Trophoblast cell (in vitro differentiated cells and primary cell): Measurements from ENCODE around the gene CIC.
A peak's percentile ranks its signal among the peaks of the same experiment; 100 is the strongest.

Source experiments
- DNase-seq, 2 donors: peaks; one replicate each; pipeline ENCODE4 v3.0.0-alpha.2; 2016
- H2AFZ ChIP-seq: 2 replicates; pipeline ENCODE4 v1.6.1; 2013; ENCODE audit warnings: low read length, moderate library complexity, mild to moderate bottlenecking; ENCODE audit not compliant: insufficient read depth, poor library complexity
- H2AK5ac ChIP-seq: 2 replicates; pipeline ENCODE4 v1.6.1; 2013; ENCODE audit warnings: mild to moderate bottlenecking, low read length
- H2BK120ac ChIP-seq: 2 replicates; pipeline ENCODE4 v1.6.1; 2013; ENCODE audit warnings: low read length, mild to moderate bottlenecking, moderate library complexity; ENCODE audit not compliant: insufficient read depth, poor library complexity
- H2BK12ac ChIP-seq: 2 replicates; pipeline ENCODE4 v1.6.1; 2013; ENCODE audit warnings: mild to moderate bottlenecking, low read length, moderate library complexity
- H2BK5ac ChIP-seq: 2 replicates; pipeline ENCODE4 v1.6.1; 2013; ENCODE audit warnings: low read length, low read depth, moderate library complexity, mild to moderate bottlenecking; ENCODE audit not compliant: poor library complexity
- H3K14ac ChIP-seq: 2 replicates; pipeline ENCODE4 v1.6.1; 2013; ENCODE audit warnings: mild to moderate bottlenecking, low read length
- H3K18ac ChIP-seq: 2 replicates; pipeline ENCODE4 v1.6.1; 2013; ENCODE audit warnings: mild to moderate bottlenecking, low read length
- H3K23ac ChIP-seq: 2 replicates; pipeline ENCODE4 v1.6.1; 2013; ENCODE audit warnings: low read length
- H3K27ac ChIP-seq: 2 replicates; pipeline ENCODE4 v1.5.1; 2013; ENCODE audit warnings: low read depth, mild to moderate bottlenecking, inconsistent platforms, low read length, moderate library complexity
- H3K27me3 ChIP-seq: 2 replicates; pipeline ENCODE4 v1.6.1; 2013; ENCODE audit warnings: inconsistent platforms, mild to moderate bottlenecking, low read length, moderate library complexity; ENCODE audit not compliant: insufficient read depth
- H3K36me3 ChIP-seq, 2 experiments: 1 replicate in 1 of 2; 2 replicates in 1 of 2; pipeline ENCODE4 v1.6.1; 2013; ENCODE audit warnings: low read length in 2 of 2, mild to moderate bottlenecking in 2 of 2, moderate library complexity in 1 of 2; ENCODE audit not compliant: insufficient read depth in 2 of 2, control insufficient read depth in 1 of 2
- H3K4ac ChIP-seq: 2 replicates; pipeline ENCODE4 v1.6.1; 2013; ENCODE audit warnings: low read depth, mild to moderate bottlenecking, low read length, moderate library complexity
- H3K4me1 ChIP-seq, 2 experiments: 1 replicate in 1 of 2; 2 replicates in 1 of 2; pipeline ENCODE4 v1.6.1; 2013; ENCODE audit warnings: low read length in 2 of 2, mild to moderate bottlenecking in 2 of 2, moderate library complexity in 1 of 2; ENCODE audit not compliant: insufficient read depth in 2 of 2, control insufficient read depth in 1 of 2
- H3K4me2 ChIP-seq: 2 replicates; pipeline ENCODE4 v1.6.1; 2013; ENCODE audit warnings: inconsistent platforms, mild to moderate bottlenecking, low read length, moderate library complexity
- H3K4me3 ChIP-seq: 2 replicates; pipeline ENCODE4 v1.5.1; 2013; ENCODE audit warnings: mild to moderate bottlenecking, low read depth, low read length, inconsistent platforms
- H3K79me1 ChIP-seq: one replicate; pipeline ENCODE4 v1.6.1; 2013; ENCODE audit warnings: low read length
- H3K79me2 ChIP-seq: 2 replicates; pipeline ENCODE4 v1.6.1; 2013; ENCODE audit warnings: low read length, mild to moderate bottlenecking; ENCODE audit not compliant: control insufficient read depth, insufficient read depth, poor library complexity
- H3K9ac ChIP-seq: 2 replicates; pipeline ENCODE4 v1.6.1; 2013; ENCODE audit warnings: mild to moderate bottlenecking, low read length
- H3K9me3 ChIP-seq: 2 replicates; pipeline ENCODE4 v1.6.1; 2013; ENCODE audit warnings: low read depth, mild to moderate bottlenecking, control low read depth, inconsistent platforms, low read length; ENCODE audit not compliant: insufficient read depth
- H4K12ac ChIP-seq: 2 replicates; pipeline ENCODE4 v1.6.1; 2013; ENCODE audit warnings: low read depth, mild to moderate bottlenecking, low read length, moderate library complexity
- H4K8ac ChIP-seq: 2 replicates; pipeline ENCODE4 v1.6.1; 2013; ENCODE audit warnings: low read depth, mild to moderate bottlenecking, low read length, moderate library complexity
- H4K91ac ChIP-seq: one replicate; pipeline ENCODE4 v1.6.1; 2013; ENCODE audit warnings: low read depth, mild to moderate bottlenecking, low read length, moderate library complexity
- WGBS: extraction: QIAGEN DNeasy Blood & Tissue Kit; methylation state at CpG from one replicate; pipeline ENCODE4 v1.1.7; 2013; ENCODE audit warnings: missing lambda C conversion rate; ENCODE audit not compliant: insufficient read length, insufficient coverage; ENCODE audit errors: extremely low coverage; 5-methylcytosine and 5-hydroxymethylcytosine counted together

CIC gene

DNA sequence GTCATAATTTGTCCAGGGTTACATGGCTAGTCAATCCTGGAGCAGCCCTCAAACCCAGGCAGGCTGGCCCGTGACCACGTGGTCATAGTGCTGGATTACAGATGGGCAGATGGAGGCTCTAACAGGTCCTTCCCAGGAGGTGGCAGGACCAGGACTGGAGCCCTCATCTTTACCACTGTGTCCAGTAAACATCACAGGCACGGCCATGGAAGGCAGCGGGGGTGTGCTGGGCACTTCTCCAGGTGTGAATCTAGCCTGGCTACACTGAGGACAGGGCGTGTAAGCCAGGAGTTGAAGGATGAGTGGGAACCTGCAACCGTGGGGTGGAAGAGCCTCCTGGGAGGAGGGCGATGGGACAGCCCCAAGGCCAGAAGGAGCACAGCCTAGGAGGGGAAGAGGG is 6.1 kb downstream of the CIC start:
- Histone ChIP-seq H3K9ac (no peak overlapping the region), H3K79me1 (peaks cover 8% of the 10 kb centered on the region), H2BK12ac (no peak overlapping the region), H3K4me3 (no peak overlapping the region), H2BK5ac (no peak overlapping the region), H2AK5ac (no peak overlapping the region), H3K27me3 (no peaks in the 10 kb centered on the region), H3K4me1 (peaks cover 15 to 20% of the 10 kb centered on the region in 2 experiments), H3K4ac (no peak overlapping the region), H3K9me3 (peaks cover 3% of the 10 kb centered on the region), H4K8ac (no peak overlapping the region), H3K18ac (peak overlapping the region; percentile 21), H3K79me2 (peaks cover under 1% of the 10 kb centered on the region), H3K36me3 (peaks cover 35 to 41% of the 10 kb centered on the region in 2 experiments), H4K12ac (no peak overlapping the region), H3K4me2 (no peak overlapping the region), H2AFZ (no peak overlapping the region), H2BK120ac (no peak overlapping the region), H3K27ac (no peak overlapping the region), H3K14ac (no peak overlapping the region), H4K91ac (no peak overlapping the region), H3K23ac (no peak overlapping the region)
- WGBS, result no CpG with 5 or more reads among the region's 7 CpGs
- DNase-seq, result no peak

GRCh38 chr19:42275517-42275916 is 6.5 kb downstream of the CIC start:
- Histone ChIP-seq H3K79me2 (peaks cover 1% of the 10 kb centered on the region), H3K4ac (no peak overlapping the region), H3K23ac (no peak overlapping the region), H3K4me1 (peaks cover 12 to 17% of the 10 kb centered on the region in 2 experiments), H3K4me3 (no peak overlapping the region), H4K91ac (no peak overlapping the region), H3K79me1 (peaks cover 9% of the 10 kb centered on the region), H3K9ac (no peak overlapping the region), H3K4me2 (no peak overlapping the region), H2AK5ac (no peak overlapping the region), H3K9me3 (peaks cover 2% of the 10 kb centered on the region), H4K8ac (no peak overlapping the region), H3K27ac (no peak overlapping the region), H3K14ac (no peak overlapping the region), H3K27me3 (no peaks in the 10 kb centered on the region), H2BK12ac (no peak overlapping the region), H2BK120ac (no peak overlapping the region), H3K18ac (peak overlapping the region; percentile 21), H4K12ac (no peak overlapping the region), H3K36me3 (peaks cover 35 to 41% of the 10 kb centered on the region in 2 experiments), H2AFZ (no peak overlapping the region), H2BK5ac (no peak overlapping the region)
- WGBS, result no CpG with 5 or more reads among the region's 3 CpGs
- DNase-seq, result no peak

DNA sequence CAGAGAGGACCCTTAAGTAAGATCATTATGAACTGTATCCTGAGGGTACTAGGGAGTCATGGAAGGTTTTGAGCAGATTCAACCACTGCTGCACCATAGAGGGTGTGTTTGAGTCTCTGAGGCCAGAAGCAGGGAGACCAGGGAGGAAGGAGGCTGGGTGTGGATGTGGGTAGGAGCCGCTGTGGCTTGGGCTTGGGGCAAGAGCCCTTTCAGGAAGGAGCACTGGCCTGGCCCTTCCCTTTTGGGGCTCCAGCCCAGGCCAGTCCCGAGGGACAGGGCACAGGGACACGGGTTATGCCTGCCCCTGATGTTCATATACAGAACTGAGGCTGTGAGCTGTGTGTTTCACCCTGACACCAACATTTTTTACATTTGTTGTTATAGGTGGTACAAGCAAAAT is 7.2 kb downstream of the CIC start:
- Histone ChIP-seq H3K27me3 (no peaks in the 10 kb centered on the region), H3K27ac (no peak overlapping the region), H3K18ac (no peak overlapping the region), H3K4ac (no peak overlapping the region), H2BK120ac (no peak overlapping the region), H2AFZ (no peak overlapping the region), H4K8ac (no peak overlapping the region), H4K12ac (no peak overlapping the region), H3K23ac (no peak overlapping the region), H3K9ac (no peak overlapping the region), H3K4me2 (no peak overlapping the region), H2BK12ac (no peak overlapping the region), H3K36me3 (peaks cover 35 to 41% of the 10 kb centered on the region in 2 experiments), H2AK5ac (no peak overlapping the region), H2BK5ac (no peak overlapping the region), H3K79me2 (peaks cover 3% of the 10 kb centered on the region), H3K14ac (no peak overlapping the region), H3K4me3 (no peak overlapping the region), H4K91ac (no peak overlapping the region), H3K4me1 (peaks cover 12 to 17% of the 10 kb centered on the region in 2 experiments), H3K9me3 (no peaks in the 10 kb centered on the region), H3K79me1 (peaks cover 13% of the 10 kb centered on the region)
- DNase-seq, result no peak
- WGBS, result no CpG with 5 or more reads among the region's 3 CpGs

DNA sequence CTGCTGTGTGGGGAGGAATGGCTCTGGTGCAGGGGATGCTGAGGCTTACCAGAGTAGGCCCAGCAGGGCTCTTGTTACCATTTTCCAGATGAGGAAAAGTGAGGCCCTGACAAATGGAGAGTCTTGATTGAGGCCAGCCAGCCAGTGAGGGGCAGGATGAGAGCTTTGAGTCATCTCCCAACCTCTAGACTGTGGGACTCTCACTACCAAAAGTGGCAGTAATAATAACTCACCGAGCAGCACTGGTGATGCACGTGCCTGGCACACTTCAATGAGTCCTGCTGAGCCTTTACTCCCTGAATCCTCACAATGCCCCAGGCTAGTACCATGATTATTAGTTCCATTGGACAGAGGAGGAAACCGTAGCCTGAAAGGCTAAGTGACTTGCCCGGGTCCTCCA is 7.8 kb downstream of the CIC start:
- no CpG with 5 or more reads among the region's 4 CpGs for WGBS
- H2AFZ ChIP-seq, result no peak overlapping the region
- no peak for DNase-seq

More for the DNA sequence above, 7.8 kb downstream of the CIC start:
- Histone ChIP-seq H3K79me1 (peaks cover 18% of the 10 kb centered on the region), H3K4me2 (no peak overlapping the region), H3K18ac (no peak overlapping the region), H3K14ac (no peak overlapping the region), H3K23ac (no peak overlapping the region), H4K12ac (no peak overlapping the region), H3K9ac (no peak overlapping the region), H2BK12ac (no peak overlapping the region), H3K4me3 (no peak overlapping the region), H2BK120ac (no peak overlapping the region), H2BK5ac (no peak overlapping the region), H3K9me3 (no peaks in the 10 kb centered on the region), H4K91ac (no peak overlapping the region), H3K79me2 (peaks cover 3% of the 10 kb centered on the region), H3K36me3 (peaks cover 32 to 38% of the 10 kb centered on the region in 2 experiments), H3K27ac (no peak overlapping the region), H3K4me1 (peaks cover 16 to 22% of the 10 kb centered on the region in 2 experiments), H4K8ac (no peak overlapping the region), H3K4ac (no peak overlapping the region), H3K27me3 (no peaks in the 10 kb centered on the region), H2AK5ac (no peak overlapping the region)
